ENCODE results near the gene CYP3A5.
"Not testable (repeated sequence)": the region's sequence is repeated elsewhere in the genome, so short reads cannot be mapped to it uniquely, and the experiment has no call there.

Gene CYP3A5

GRCh38 chr7:99679400-99680191, at the start of gene CYP3A5:
TSS of gene CYP3A5 (minus strand) at chr7:99679996. CDS start at chr7:99679896, 100 bp downstream.
- no peak for DNase-seq

GRCh38 chr7:99728615-99729014, 48.8 kb upstream of the CYP3A5 start:
- no peak for DNase-seq

- not testable (repeated sequence) for DNase-seq
Measured at GRCh38 chr7:99723201-99723600, 43.4 kb upstream of the CYP3A5 start.

GRCh38 chr7:99720800-99721595, 41.2 kb upstream of the CYP3A5 start:
- DNase-seq, result no peak

- no peak for DNase-seq
Measured at GRCh38 chr7:99719996-99720769, 40.4 kb upstream of the CYP3A5 start.

GRCh38 chr7:99713995-99714570, 34.3 kb upstream of the CYP3A5 start:
- DNase-seq, result no peak

- no peak for DNase-seq
Measured at GRCh38 chr7:99709838-99710578, 30.2 kb upstream of the CYP3A5 start.

- DNase-seq, result no peak
Measured at GRCh38 chr7:99709260-99709659, 29.5 kb upstream of the CYP3A5 start.

- DNase-seq, result no peak
Measured at GRCh38 chr7:99707096-99707495, 27.3 kb upstream of the CYP3A5 start.

GRCh38 chr7:99699946-99700345, 20.1 kb upstream of the CYP3A5 start:
- DNase-seq, result no peak

GRCh38 chr7:99698867-99699730, 19.3 kb upstream of the CYP3A5 start:
- not testable (repeated sequence) for DNase-seq

- no peak for DNase-seq
Measured at GRCh38 chr7:99694912-99695304, 15.1 kb upstream of the CYP3A5 start.

GRCh38 chr7:99694201-99694911, 14.6 kb upstream of the CYP3A5 start:
- no peak for DNase-seq

- DNase-seq, result no peak
Measured at GRCh38 chr7:99693427-99694200, 13.8 kb upstream of the CYP3A5 start.

- DNase-seq, result no peak
Measured at GRCh38 chr7:99693100-99693426, 13.3 kb upstream of the CYP3A5 start.

- DNase-seq, result not testable (repeated sequence)
Measured at GRCh38 chr7:99692563-99692962, 12.8 kb upstream of the CYP3A5 start.

- DNase-seq, result not testable (repeated sequence)
Measured at GRCh38 chr7:99691658-99692057, 11.9 kb upstream of the CYP3A5 start.

- not testable (repeated sequence) for DNase-seq
Measured at GRCh38 chr7:99690918-99691317, 11.1 kb upstream of the CYP3A5 start.

- DNase-seq, result not testable (repeated sequence)
Measured at GRCh38 chr7:99685871-99686608, 6.2 kb upstream of the CYP3A5 start.

All from GDM1 (cell line).